GM21576 (cell line): ENCODE measurements around the gene RALA.
"Not testable (repeated sequence)": the region's sequence is repeated elsewhere in the genome, so short reads cannot be mapped to it uniquely, and the experiment has no call there.

Experiments
- ATAC-seq: cut with Tn5 transposase; IDR thresholded peaks from one replicate; pipeline ENCODE4 v1.9.1; 2021; ENCODE audit warnings: mild to moderate bottlenecking, moderate library complexity; ENCODE audit not compliant: unreplicated experiment

Gene RALA

GRCh38 chr7:39679874-39680273, 56.5 kb downstream of the RALA start:
- not testable (repeated sequence) for ATAC-seq

GRCh38 chr7:39681887-39682441, 58.6 kb downstream of the RALA start:
- ATAC-seq = no peak

- ATAC-seq = no peak
Measured at GRCh38 chr7:39683216-39683845, 60.0 kb downstream of the RALA start.

- ATAC-seq = peak; percentile 84
Measured at GRCh38 chr7:39686261-39686924, 63.0 kb downstream of the RALA start.

GRCh38 chr7:39688611-39689480, 65.5 kb downstream of the RALA start:
- ATAC-seq = no peak

- no peak for ATAC-seq
Measured at GRCh38 chr7:39691821-39692220, 68.4 kb downstream of the RALA start.

- not testable (repeated sequence) for ATAC-seq
Measured at GRCh38 chr7:39693086-39693485, 69.7 kb downstream of the RALA start.

GRCh38 chr7:39693812-39694211, 70.4 kb downstream of the RALA start:
- ATAC-seq = no peak

- ATAC-seq = no peak
Measured at GRCh38 chr7:39695852-39696586, 72.6 kb downstream of the RALA start.

GRCh38 chr7:39696631-39697030, 73.3 kb downstream of the RALA start:
- ATAC-seq = no peak

- ATAC-seq = no peak
Measured at GRCh38 chr7:39697483-39697882, 74.1 kb downstream of the RALA start.

GRCh38 chr7:39700165-39700564, 76.8 kb downstream of the RALA start:
- ATAC-seq = no peak

GRCh38 chr7:39700932-39701331, 77.6 kb downstream of the RALA start:
- ATAC-seq = no peak

- ATAC-seq = no peak
Measured at GRCh38 chr7:39702133-39702532, 78.8 kb downstream of the RALA start.

- ATAC-seq = no peak
Measured at GRCh38 chr7:39703144-39703543, 79.8 kb downstream of the RALA start.

- no peak for ATAC-seq
Measured at GRCh38 chr7:39709029-39709428, 85.7 kb downstream of the RALA start.

GRCh38 chr7:39709768-39710311, 86.5 kb downstream of the RALA start:
- no peak for ATAC-seq

GRCh38 chr7:39712751-39713150, 89.4 kb downstream of the RALA start:
- ATAC-seq = no peak

GRCh38 chr7:39714447-39715091, 91.2 kb downstream of the RALA start:
- no peak for ATAC-seq

GRCh38 chr7:39720586-39720985, 97.2 kb downstream of the RALA start:
- no peak for ATAC-seq
